ENCODE measurements around the gene ENGASE.

ENGASE gene

GRCh38 chr17:79091226-79091670 is 16.6 kb downstream of the ENGASE start:
- no peak for DNase-seq

- DNase-seq = no peak
These were observed 17.9 kb downstream of the ENGASE start for GRCh38 chr17:79092567-79092966.

- DNase-seq = no peak
These were observed 18.6 kb downstream of the ENGASE start for GRCh38 chr17:79093270-79093669.

GRCh38 chr17:79094261-79094660 is 19.6 kb downstream of the ENGASE start:
- DNase-seq = no peak

DNA sequence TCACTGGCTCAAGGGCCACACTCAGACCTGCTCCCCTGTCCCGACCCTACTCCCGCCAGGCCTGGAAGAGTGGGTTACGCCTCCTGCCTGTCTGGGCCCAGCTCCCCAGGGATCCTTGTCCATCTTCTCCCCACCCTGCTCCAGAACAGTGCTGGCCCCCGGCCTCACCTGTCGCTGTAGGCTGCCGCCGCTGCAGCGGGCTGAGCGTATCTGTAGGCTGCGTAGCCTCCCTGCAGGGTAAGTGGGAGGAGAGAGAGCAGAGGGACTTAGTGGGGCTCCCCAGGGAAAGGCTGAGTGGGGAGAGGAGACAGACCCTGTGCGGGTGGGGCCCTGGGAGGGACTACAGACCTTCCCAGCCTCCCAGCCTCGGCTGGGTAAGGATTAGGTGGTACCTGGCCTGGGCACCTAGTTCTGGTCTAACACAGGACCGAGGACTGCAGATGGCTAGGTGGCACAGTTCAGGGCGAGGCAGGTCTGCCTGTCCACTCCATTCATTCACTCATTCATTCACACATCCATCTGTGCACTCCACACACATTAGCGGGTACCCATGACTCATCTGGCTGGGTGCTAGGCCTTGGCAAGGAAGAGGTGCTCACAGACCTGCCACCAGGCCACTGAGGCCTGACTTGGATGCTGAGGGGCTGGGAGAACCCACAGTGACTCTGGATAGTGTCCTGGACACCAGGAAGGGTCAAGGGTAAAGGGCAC is 20.9 kb downstream of the ENGASE start:
- no peak for DNase-seq

GRCh38 chr17:79096477-79096876 is 21.9 kb downstream of the ENGASE start:
- DNase-seq = no peak

GRCh38 chr17:79097226-79098055 is 22.8 kb downstream of the ENGASE start:
- no peak for DNase-seq

- no peak for DNase-seq
These were observed 23.8 kb downstream of the ENGASE start for GRCh38 chr17:79098282-79098867.

DNA sequence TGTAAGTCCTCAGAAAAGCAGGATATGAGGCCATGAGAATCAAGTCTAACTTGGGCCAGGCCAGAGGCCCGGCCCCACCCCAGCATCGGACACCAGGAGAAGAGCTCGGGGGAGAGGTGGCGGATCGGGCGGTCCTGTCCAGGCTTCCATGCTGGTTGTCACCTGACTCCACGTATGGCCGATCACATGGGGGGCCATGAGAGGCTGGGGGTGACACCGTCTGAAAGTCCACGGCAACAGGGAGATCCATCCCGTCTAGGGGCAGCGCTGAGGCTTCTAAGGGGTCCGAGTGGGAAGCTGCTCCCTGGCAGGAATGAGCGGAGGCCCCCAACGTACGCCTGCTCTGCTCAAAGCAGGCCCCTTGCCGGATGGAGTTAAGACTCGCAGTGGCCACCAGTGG is 25.8 kb downstream of the ENGASE start:
- no peak for DNase-seq

DNA sequence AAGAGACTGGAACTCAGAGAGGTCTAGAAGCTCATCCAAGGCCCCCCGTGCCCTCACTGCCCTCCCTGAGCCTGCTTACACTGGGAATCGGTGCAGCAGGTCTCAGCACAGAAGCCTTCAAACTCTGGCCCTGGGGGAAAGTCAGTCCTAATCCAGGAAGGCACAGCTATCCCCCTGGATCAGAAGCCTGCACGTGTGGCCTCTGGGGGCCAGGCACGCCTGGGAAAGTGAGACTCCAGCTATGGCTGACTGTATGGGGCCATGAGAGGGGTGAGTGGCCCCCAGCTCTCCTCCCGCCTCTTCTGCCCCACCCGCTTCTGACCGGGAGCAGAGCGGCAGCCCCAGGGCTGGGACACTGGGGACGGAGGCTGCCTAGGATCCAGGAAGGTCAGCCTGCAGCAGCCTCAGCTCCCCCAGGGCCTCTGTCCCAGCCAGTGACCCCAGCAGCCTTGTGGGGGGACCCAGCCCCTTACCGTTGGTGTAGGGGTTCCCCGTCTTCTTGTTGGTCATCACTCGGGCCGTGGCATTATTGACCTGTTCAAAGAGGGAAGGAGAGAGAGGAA is 26.6 kb downstream of the ENGASE start:
- DNase-seq = no peak

DNA sequence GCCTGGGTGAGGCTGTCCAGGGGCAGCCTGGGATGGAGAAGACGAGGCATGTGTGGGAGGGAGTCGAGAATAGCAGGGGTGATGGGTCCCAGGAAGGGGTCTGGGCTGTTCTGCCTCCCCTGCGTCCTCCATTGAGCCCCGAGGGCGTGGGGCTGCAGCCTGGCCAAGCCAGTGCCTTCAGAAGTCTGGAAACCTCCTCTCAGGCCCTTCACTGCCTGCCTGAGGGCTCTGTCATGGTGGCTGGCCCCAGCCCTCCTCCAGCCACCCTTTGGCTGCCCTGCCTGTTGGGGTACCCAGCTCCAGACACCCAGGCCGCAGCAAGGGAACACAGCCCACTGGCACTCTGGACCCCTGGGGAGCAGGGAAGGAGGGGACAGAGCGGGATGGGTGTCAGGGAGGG is 27.6 kb downstream of the ENGASE start:
- no peak for DNase-seq

DNA sequence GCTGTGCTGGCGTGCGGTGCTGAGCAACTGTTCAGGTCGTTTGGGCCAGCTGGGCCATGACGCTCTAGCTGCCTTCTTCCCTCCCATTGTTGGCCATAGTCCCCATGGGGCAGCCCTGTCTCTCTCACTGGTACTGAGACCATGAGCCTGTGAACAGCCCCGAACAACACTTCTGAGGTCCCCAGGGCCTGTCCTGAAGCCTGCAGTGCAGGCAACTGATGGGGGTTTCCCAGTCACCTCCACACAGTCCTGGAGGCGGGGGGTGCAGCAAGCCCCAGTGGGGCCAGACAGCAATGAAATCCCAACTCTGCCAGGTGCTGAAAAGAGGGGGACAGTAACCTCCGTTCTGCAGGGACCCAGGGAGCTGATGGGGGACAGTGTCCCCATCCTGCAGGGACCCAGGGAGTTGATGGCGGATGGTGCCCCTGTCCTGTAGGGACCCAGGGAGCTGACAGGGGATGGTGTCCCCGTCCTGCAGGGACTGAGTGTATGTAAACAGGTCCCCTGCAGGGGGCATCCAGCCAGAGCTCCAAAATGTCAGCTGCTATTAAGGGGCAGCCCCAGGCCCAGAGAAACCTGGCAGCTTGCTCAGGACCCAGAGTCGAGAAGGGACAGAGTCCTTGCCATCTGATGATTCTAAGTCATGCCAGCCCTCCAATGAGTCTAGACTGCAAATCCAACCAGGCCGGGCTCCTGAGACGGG is 30.4 kb downstream of the ENGASE start:
- no peak for DNase-seq

DNA sequence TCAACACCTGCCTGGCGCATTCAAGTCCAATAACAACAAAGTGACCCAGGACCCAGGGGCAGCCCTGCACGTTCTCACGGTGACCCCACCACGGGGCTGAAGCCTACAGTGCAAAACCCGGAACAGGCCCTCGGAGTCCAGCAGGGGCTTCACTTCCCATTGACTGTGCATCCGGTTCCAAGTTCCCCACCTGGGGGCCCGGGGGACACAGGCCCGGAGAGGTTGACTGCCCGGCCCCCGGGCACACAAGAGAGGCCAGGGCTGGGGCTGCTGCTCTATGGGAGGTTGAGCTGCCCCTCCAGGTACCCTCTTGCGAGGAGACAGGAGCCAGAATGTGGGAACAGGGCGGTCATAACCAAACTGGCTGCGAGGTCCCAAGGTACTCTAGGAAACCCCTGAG is 31.3 kb downstream of the ENGASE start:
- no peak for DNase-seq

DNA sequence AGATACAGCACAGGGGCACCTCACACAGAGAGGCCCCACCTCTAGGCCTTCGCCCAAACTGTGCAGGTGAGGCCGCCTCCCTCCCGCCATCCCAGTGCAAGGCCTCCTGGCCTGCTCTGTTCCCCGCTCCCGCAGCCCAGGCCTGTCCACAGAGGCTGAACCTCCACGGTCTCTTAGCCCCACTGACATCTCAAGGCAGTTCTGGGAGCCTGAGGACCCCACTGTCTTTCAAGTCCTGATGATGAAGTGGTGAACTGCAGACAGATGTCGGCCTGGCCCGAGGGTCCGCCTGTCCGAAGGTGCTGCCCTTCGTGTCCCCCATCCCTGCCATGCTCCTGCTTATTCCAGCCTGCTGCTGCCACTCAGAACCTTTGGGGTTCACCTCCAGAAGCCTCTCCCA is 32.3 kb downstream of the ENGASE start:
- DNase-seq = no peak

DNA sequence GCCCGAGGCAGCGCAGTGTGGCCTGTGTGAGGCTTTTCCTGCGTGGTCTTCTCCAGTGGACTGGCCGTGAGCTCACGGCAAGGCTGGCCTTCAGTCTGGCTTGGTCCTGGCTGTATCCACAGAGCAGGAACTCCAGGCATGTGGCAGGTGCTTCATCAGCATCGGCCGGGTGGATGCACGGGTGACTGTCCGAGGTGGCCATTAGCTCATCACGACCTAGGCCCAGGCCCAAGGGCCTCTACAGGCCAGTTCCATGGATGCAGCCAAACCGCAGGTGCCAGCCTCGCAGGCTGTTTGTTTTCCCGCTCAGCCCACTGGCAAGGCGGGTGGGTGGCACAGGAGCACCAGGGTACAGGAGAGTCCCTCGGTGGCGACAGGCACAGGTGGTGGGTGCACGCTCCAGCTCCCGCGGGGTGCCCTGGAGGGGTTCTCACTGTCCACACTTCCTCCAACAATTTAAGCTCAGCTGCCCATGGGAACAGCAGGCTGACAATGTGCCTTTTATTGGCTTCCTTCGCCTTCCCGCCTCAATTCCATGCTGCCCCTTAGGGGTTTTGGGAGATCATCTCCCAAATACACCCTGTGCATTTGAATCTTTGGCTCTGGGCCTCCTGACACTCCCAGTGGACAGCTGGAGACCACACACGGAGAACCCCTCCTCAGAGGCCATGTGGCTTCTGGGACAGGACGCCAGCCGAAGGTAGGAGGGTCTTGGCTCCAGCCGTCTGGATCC is 33.0 kb downstream of the ENGASE start:
- no peak for DNase-seq

GRCh38 chr17:79108232-79108850 is 33.7 kb downstream of the ENGASE start:
- DNase-seq = no peak

DNA sequence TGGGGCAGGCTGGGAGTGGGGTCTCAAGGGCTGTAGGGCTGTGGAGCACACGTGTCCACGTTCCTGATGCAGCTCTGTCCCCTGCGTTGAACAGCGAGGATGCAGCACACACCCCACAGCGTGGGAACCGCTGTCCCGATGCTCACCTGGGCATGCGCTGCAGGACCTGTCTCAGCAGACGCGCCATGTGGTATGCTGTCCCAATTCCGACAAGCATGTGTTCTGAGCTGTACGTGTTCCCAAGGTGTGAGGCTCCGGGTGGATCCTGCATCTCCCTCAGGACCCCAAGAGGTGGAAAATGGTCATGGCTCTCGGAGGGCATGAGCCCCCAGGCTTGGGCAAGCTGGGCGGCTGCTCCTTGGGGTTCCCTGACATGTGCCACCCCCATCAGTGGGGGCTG is 34.2 kb downstream of the ENGASE start:
- DNase-seq = no peak

- DNase-seq = no peak
These were observed 35.0 kb downstream of the ENGASE start for GRCh38 chr17:79109584-79109983.

DNA sequence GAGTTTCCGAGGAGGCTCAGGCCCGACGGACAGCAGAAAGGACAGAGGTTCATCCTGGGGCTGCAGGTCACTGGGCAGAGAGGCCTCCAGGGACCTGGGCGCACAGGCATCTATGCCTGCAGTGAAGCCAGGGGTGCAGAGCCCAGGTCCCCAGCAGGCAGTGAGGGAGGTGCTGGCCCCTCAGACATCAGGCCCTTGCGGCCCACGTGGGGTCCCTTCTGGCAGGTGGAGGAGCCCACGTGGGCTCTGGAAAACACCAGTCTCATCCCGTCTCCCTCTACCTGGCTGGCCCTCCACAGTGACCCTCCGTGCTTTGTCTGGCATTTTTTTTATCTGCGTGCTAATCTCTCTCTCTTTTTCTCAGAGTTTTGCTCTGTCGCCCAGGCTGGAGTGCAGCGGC is 36.5 kb downstream of the ENGASE start:
- DNase-seq = no peak

DNA sequence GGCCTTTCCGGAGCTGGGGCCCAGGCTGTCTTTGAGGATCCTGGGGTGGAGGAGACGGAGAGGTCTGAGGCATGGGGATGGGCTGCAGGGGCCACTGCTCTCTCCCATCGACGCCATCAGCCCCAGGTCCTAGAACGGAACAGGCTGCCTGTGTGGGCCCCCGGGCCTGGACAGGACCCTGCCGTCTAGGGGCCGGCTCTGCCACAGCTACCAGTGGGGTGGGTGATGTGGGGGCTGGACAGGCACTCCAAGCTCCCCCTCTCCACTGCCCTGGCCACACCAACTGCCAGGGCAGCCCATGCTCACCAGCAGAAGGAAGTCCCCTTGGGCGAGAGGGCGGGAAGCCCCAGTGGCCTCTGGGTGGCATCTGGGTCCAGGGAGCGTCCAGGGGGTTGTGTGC is 37.8 kb downstream of the ENGASE start:
- no peak for DNase-seq

Data from nucleus accumbens (tissue), 56 donors.